HG03280 (cell line): ENCODE data around the gene CACNA2D1.

ENCODE experiments used
- ATAC-seq: cut with Tn5 transposase; IDR thresholded peaks from one replicate; pipeline ENCODE4 v1.9.1; 2021; ENCODE audit warnings: mild to moderate bottlenecking, moderate library complexity; ENCODE audit not compliant: unreplicated experiment

Gene CACNA2D1

DNA sequence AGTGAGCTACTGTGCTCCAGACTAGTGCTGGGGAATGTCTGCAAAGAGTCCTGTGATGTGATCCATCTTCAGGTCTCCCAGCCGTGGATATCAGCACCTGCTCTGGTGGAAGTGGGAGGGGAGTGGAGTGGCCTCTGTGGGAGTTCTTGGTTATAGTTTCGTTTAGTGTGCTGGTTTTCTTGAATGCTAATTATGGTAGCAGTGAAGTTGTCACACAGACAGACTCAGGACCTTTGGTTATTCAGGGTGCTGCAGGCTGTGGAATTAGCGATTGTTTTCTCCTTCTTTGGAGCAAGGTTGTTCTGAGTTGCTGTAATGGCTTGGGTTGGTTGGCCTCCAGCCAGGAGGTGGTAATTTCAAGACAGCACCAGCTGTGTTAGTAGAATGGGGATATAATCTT, 541.0 kb downstream of the CACNA2D1 start:
- no peak for ATAC-seq
